NCI-H1105 (cell line): Measurements from ENCODE around the gene PNISR.
"Not testable (repeated sequence)": the region's sequence is repeated elsewhere in the genome, so short reads cannot be mapped to it uniquely, and the experiment has no call there.

Source experiments
- DNase-seq: peaks from one replicate; lab custom pipeline; 2025; lab: John Stamatoyannopoulos, UW

PNISR gene

GRCh38 chr6:99424761-99425646 lies at the start of gene PNISR:
PNISR (minus strand) TSS chr6:99425308; CDS start chr6:99414659, 10,649 bp downstream.
- peak; percentile 97 for DNase-seq

- no peak for DNase-seq
Measured at GRCh38 chr6:99473730-99474129, 48.6 kb upstream of the PNISR start.

- no peak for DNase-seq
Measured at GRCh38 chr6:99471638-99472037, 46.5 kb upstream of the PNISR start.

- DNase-seq = peak; percentile 17
Measured at GRCh38 chr6:99467509-99468106, 42.5 kb upstream of the PNISR start.

- DNase-seq = not testable (repeated sequence)
Measured at GRCh38 chr6:99459133-99459532, 34.0 kb upstream of the PNISR start.

GRCh38 chr6:99458319-99458718 lies 33.2 kb upstream of the PNISR start:
- no peak for DNase-seq

- DNase-seq = no peak
Measured at GRCh38 chr6:99446076-99446475, 21.0 kb upstream of the PNISR start.

GRCh38 chr6:99434702-99435530 lies 9.8 kb upstream of the PNISR start:
- DNase-seq = peak; percentile 12

- DNase-seq = no peak
Measured at GRCh38 chr6:99432877-99433276, 7.8 kb upstream of the PNISR start.

GRCh38 chr6:99431901-99432300 lies 6.8 kb upstream of the PNISR start:
- DNase-seq = no peak

GRCh38 chr6:99427988-99428387 lies 2.9 kb upstream of the PNISR start:
- no peak for DNase-seq

- no peak for DNase-seq
Measured at GRCh38 chr6:99426451-99426757, 1.3 kb upstream of the PNISR start.

GRCh38 chr6:99425647-99426450 lies 741 bp upstream of the PNISR start:
- DNase-seq = peak; percentile 88

GRCh38 chr6:99424022-99424421 lies 1.1 kb downstream of the PNISR start:
- DNase-seq = no peak

- no peak for DNase-seq
Measured at GRCh38 chr6:99422912-99423311, 2.2 kb downstream of the PNISR start.

GRCh38 chr6:99416892-99417767 lies 8.0 kb downstream of the PNISR start:
- DNase-seq = no peak

GRCh38 chr6:99416226-99416625 lies 8.9 kb downstream of the PNISR start:
- DNase-seq = no peak

GRCh38 chr6:99415446-99415845 lies 9.7 kb downstream of the PNISR start:
- no peak for DNase-seq

- no peak for DNase-seq
Measured at GRCh38 chr6:99412065-99412464, 13.0 kb downstream of the PNISR start.

GRCh38 chr6:99409672-99410071 lies 15.4 kb downstream of the PNISR start:
- DNase-seq = no peak

GRCh38 chr6:99407076-99407475 lies 18.0 kb downstream of the PNISR start:
- DNase-seq = no peak
